HG03342 (cell line): ENCODE results near the gene LGI1.

Experiments
- ATAC-seq: cut with Tn5 transposase; IDR thresholded peaks from one replicate; pipeline ENCODE4 v1.9.1; 2021; ENCODE audit warnings: mild to moderate bottlenecking, moderate library complexity; ENCODE audit not compliant: unreplicated experiment

Gene LGI1

GRCh38 chr10:93754761-93755160 lies 3.0 kb upstream of the LGI1 start:
- no peak for ATAC-seq

GRCh38 chr10:93755443-93756116 lies 2.2 kb upstream of the LGI1 start:
- no peak for ATAC-seq

- ATAC-seq = no peak
Observed at GRCh38 chr10:93756118-93756517, 1.6 kb upstream of the LGI1 start.

GRCh38 chr10:93757136-93757535 lies 600 bp upstream of the LGI1 start:
- ATAC-seq = no peak

- ATAC-seq = no peak
Observed at GRCh38 chr10:93758508-93758885, 761 bp downstream of the LGI1 start.

- ATAC-seq = no peak
Observed at GRCh38 chr10:93758891-93759410, 1.2 kb downstream of the LGI1 start.

- ATAC-seq = no peak
Observed at GRCh38 chr10:93760490-93760889, 2.8 kb downstream of the LGI1 start.

GRCh38 chr10:93762979-93763391 lies 5.2 kb downstream of the LGI1 start:
- ATAC-seq = peak; percentile 82

GRCh38 chr10:93766918-93767317 lies 9.2 kb downstream of the LGI1 start:
- no peak for ATAC-seq

- no peak for ATAC-seq
Observed at GRCh38 chr10:93767724-93768399, 10.1 kb downstream of the LGI1 start.

- no peak for ATAC-seq
Observed at GRCh38 chr10:93768892-93769291, 11.2 kb downstream of the LGI1 start.

- no peak for ATAC-seq
Observed at GRCh38 chr10:93771354-93771753, 13.6 kb downstream of the LGI1 start.

- ATAC-seq = no peak
Observed at GRCh38 chr10:93773120-93773519, 15.4 kb downstream of the LGI1 start.

- no peak for ATAC-seq
Observed at GRCh38 chr10:93773705-93774104, 16.0 kb downstream of the LGI1 start.

- no peak for ATAC-seq
Observed at GRCh38 chr10:93775356-93775755, 17.6 kb downstream of the LGI1 start.

GRCh38 chr10:93777092-93777491 lies 19.4 kb downstream of the LGI1 start:
- ATAC-seq = no peak

- no peak for ATAC-seq
Observed at GRCh38 chr10:93784059-93784458, 26.3 kb downstream of the LGI1 start.

- no peak for ATAC-seq
Observed at GRCh38 chr10:93788413-93789208, 30.9 kb downstream of the LGI1 start.

GRCh38 chr10:93790439-93790838 lies 32.7 kb downstream of the LGI1 start:
- no peak for ATAC-seq

GRCh38 chr10:93796167-93796566 lies 38.4 kb downstream of the LGI1 start:
- ATAC-seq = no peak

GRCh38 chr10:93797825-93798224 lies 40.1 kb downstream of the LGI1 start:
- no peak for ATAC-seq
